C1 segment of cervical spinal cord (tissue), 14 donors: ENCODE data around the gene XRRA1.
"Not testable (repeated sequence)": the region's sequence is repeated elsewhere in the genome, so short reads cannot be mapped to it uniquely, and the experiment has no call there.

Experiments used
- DNase-seq, 14 donors: peaks; one replicate each; lab custom pipeline; 2025; lab: John Stamatoyannopoulos, UW

XRRA1 gene

GRCh38 chr11:74826901-74827300 is 122.0 kb downstream of the XRRA1 start:
- DNase-seq, result no peak

GRCh38 chr11:74825596-74825995 is 123.3 kb downstream of the XRRA1 start:
- DNase-seq, result not testable (repeated sequence)

- DNase-seq, result no peak
Measured at GRCh38 chr11:74824285-74824982, 124.5 kb downstream of the XRRA1 start.

- peak in 1 of 14 donors; percentile 64 for DNase-seq
Measured at GRCh38 chr11:74822170-74822569, 126.7 kb downstream of the XRRA1 start.

- no peak for DNase-seq
Measured at GRCh38 chr11:74820763-74821162, 128.1 kb downstream of the XRRA1 start.

GRCh38 chr11:74819400-74819799 is 129.5 kb downstream of the XRRA1 start:
- DNase-seq, result no peak

- no peak for DNase-seq
Measured at GRCh38 chr11:74818283-74818946, 130.5 kb downstream of the XRRA1 start.

- DNase-seq, result no peak
Measured at GRCh38 chr11:74816664-74817063, 132.2 kb downstream of the XRRA1 start.

- DNase-seq, result no peak
Measured at GRCh38 chr11:74815966-74816365, 132.9 kb downstream of the XRRA1 start.

GRCh38 chr11:74809801-74810200 is 139.1 kb downstream of the XRRA1 start:
- DNase-seq, result no peak

GRCh38 chr11:74806267-74806666 is 142.6 kb downstream of the XRRA1 start:
- no peak for DNase-seq

- DNase-seq, result no peak
Measured at GRCh38 chr11:74791333-74792100, 157.4 kb downstream of the XRRA1 start.
